Stomach (tissue), 9 donors: ENCODE data around the gene NPBWR2. TPM values are rescaled to one million over a fixed set of nuclear protein-coding genes. Genes with fewer than 3 reads are reported as not detected.

ENCODE experiments used
- DNase-seq, 2 donors: peaks; one replicate each; pipeline versions ENCODE4 v3.0.0 to v3.0.0-alpha.2; 2013 to 2019
- H3K27ac ChIP-seq, 5 donors: fragments of 200-600 bp in 4 of 5; sonication (generic) in 4 of 5; one replicate each; pipeline ENCODE4 v1.5.1; 2013 to 2019; ENCODE audit warnings: mild to moderate bottlenecking in 1 of 5, moderate library complexity in 1 of 5
- H3K27me3 ChIP-seq, 3 donors: fragments of 200-600 bp; sonication (generic); one replicate each; pipeline ENCODE4 v1.5.1; 2017 to 2019; ENCODE audit warnings: mixed run types in 1 of 3
- H3K36me3 ChIP-seq, 4 donors: fragments of 200-600 bp; sonication (generic); 1 replicate in 3 of 4; 2 replicates in 1 of 4; pipeline ENCODE4 v1.5.1; 2016 to 2019
- H3K4me1 ChIP-seq, 4 donors: fragments of 200-600 bp; sonication (generic); one replicate each; pipeline ENCODE4 v1.5.1; 2016 to 2019
- H3K4me3 ChIP-seq, 4 donors: fragments of 200-600 bp; sonication (generic) in 3 of 4; one replicate each; pipeline ENCODE4 v1.5.1; 2016 to 2019; ENCODE audit warnings: mild to moderate bottlenecking in 1 of 4
- H3K9me3 ChIP-seq, 4 donors: fragments of 200-600 bp; sonication (generic); one replicate each; pipeline ENCODE4 v1.5.1; 2016 to 2019
- EP300 ChIP-seq: sonication (generic); formaldehyde crosslinking; IDR thresholded peaks from one replicate; pipeline ENCODE4 v1.6.1; 2017; ENCODE audit warnings: antibody characterized with exemption
- POLR2A ChIP-seq, 4 donors: fragments of 450-650 bp; IDR thresholded peaks; one replicate each; pipeline ENCODE4 v1.6.1; 2016; ENCODE audit warnings: antibody characterized with exemption in 4 of 4, control low read depth in 2 of 4, mild to moderate bottlenecking in 1 of 4, moderate library complexity in 1 of 4
- POLR2AphosphoS5 ChIP-seq, 3 donors: sonication (generic); formaldehyde crosslinking; IDR thresholded peaks; one replicate each; pipeline ENCODE4 v1.6.1; 2016; ENCODE audit warnings: antibody characterized with exemption in 3 of 3
- WGBS, 5 donors: extraction: QIAGEN DNeasy Blood & Tissue Kit in 3 of 5; methylation state at CpG; one replicate each; pipeline versions ENCODE4 v1.1.5 to v1.1.7; 2013 to 2018; 5-methylcytosine and 5-hydroxymethylcytosine counted together
- intact Hi-C: fragments of 100-400 bp; cut with DNase I; formaldehyde crosslinking; loops from one replicate; pipeline ENCODE4 v1.15.1; 2023; ENCODE audit warnings: low total_unique reads
- polyA plus RNA-seq, 3 donors: library from polyadenylated mRNA; stranded (reverse); fragments of 200-250 nt; gene quantifications; one replicate each; pipeline ENCODE4 v1.2.3, GENCODE V29; 2013
- total RNA-seq, 5 donors: library from RNA; depleted of rRNA; stranded (reverse); fragments of >200 nt; gene quantifications; one replicate each; pipeline versions ENCODE4 v1.1.0 to v1.2.3, GENCODE V29; 2014 to 2016
- TF ChIP-seq, protein P1 (sequence below), 7 experiments: fragments of 450-650 bp in 4 of 7; fragments of 200-600 bp in 3 of 7; sonication (generic) in 3 of 7; IDR thresholded peaks; one replicate each; pipeline ENCODE4 v1.5.1; 2016 to 2019; ENCODE audit warnings: antibody characterized with exemption in 7 of 7, control low read depth in 2 of 7, mild to moderate bottlenecking in 1 of 7
- donor health status: healthy with polysubstance abuse.
- donor health status: Bipolar disorder and iron deficiency.
- donor health status: healthy.

NPBWR2 gene
- total and polyA plus RNA-seq, 8 donors: not detected

DNA sequence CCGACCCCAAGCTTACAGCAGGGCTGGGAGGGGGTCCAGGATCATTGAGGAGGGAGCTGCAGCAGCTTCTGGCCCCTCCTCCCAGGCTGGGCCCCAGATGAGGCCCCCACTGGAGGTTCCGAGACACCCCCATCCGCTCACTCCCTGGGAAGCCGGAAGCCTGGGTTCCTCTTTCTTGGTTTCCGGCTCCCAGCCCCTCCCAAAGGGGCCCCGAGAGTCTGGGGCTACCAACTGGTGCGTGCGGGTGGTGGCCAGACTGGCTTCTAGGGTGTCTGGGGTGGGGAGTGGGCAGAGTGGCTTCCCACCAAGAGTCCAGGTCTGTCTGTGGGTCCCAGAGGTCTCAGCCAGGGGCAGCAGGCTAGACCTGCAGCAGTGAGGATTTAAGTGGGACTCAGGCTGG, 30.3 kb downstream of the NPBWR2 start:
- no peaks in the 10 kb centered on the region for H3K9me3 ChIP-seq
- DNase-seq: peak in 1 of 2 donors; percentile 32
- H3K4me3 ChIP-seq: peak overlapping the region; percentile 0 to 83 (median 79)
- TF ChIP-seq POLR2AphosphoS5 (IDR thresholded peaks at IDR 0.05): no peak
- TF ChIP-seq, protein P1, sequence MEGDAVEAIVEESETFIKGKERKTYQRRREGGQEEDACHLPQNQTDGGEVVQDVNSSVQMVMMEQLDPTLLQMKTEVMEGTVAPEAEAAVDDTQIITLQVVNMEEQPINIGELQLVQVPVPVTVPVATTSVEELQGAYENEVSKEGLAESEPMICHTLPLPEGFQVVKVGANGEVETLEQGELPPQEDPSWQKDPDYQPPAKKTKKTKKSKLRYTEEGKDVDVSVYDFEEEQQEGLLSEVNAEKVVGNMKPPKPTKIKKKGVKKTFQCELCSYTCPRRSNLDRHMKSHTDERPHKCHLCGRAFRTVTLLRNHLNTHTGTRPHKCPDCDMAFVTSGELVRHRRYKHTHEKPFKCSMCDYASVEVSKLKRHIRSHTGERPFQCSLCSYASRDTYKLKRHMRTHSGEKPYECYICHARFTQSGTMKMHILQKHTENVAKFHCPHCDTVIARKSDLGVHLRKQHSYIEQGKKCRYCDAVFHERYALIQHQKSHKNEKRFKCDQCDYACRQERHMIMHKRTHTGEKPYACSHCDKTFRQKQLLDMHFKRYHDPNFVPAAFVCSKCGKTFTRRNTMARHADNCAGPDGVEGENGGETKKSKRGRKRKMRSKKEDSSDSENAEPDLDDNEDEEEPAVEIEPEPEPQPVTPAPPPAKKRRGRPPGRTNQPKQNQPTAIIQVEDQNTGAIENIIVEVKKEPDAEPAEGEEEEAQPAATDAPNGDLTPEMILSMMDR (IDR thresholded peaks at IDR 0.05): no peak
- TF ChIP-seq POLR2A (IDR thresholded peaks at IDR 0.05): no peak
- TF ChIP-seq EP300: no peak
- intact Hi-C loops: no loop called here
- peaks cover 16 to 41% (median 38%) of the 10 kb centered on the region in 4 donors for H3K36me3 ChIP-seq
- peaks cover 12 to 52% (median 37%) of the 10 kb centered on the region in 4 donors for H3K4me1 ChIP-seq
- H3K27ac ChIP-seq: peak overlapping the region in 4 of 5 donors; percentile 5 to 88 (median 76)
- peaks cover 0 to 2% (median 0%) of the 10 kb centered on the region in 3 donors for H3K27me3 ChIP-seq
- WGBS, 5 donors: 72 to 83% (median 82%) methylated on average over 3 to 8 of the region's 8 CpGs

DNA sequence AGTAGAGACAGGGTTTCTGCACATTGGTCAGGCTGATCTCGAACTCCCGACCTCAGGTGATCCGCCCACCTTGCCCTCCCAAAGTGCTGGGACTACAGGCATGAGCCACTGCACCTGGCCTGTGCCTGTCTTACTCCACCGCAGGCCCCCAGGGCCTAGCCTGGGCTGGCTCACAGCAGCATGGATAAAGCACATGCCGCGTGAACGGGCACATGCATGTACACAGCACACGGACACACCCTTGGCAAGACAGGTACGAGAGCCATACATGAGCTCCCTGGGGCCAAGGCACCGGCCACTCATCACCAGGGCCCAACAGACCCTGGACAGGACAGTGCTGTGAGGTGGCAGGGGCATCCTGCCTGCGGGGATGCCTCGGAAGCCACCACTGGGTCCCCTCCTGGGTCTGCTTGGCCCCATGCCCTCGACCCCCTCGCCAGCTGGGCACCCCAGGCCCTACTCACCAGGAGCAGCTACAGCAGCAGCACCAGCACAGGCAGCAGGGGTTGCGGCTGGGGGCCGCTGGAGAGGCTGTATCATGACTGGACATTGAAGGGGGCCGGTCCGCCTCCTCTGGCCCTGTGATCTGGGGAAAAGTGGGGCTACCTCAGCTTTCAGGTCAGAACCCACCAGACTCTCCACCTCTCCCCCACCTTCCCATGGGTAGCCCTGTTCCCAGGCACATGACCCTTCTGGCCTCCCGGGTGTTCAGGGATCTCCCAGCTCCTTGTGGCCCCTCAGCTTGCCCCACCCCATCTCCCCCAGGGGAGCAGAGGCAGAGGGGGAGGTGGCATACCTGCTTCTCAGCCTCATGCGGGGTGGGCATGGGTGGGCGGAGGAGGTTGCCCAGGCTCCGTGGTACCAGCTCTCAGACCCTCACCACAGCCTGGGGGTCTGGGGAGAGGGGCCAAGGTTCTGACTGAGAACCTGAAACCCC, 31.0 kb downstream of the NPBWR2 start:
- intact Hi-C loops: no loop called here
- H3K27ac ChIP-seq: peak overlapping the region in 3 of 5 donors; percentile 5 to 88 (median 85)
- no peaks in the 10 kb centered on the region for H3K27me3 ChIP-seq
- TF ChIP-seq EP300 (no peak), POLR2A (IDR thresholded peaks at IDR 0.05) (no peak), POLR2AphosphoS5 (IDR thresholded peaks at IDR 0.05) (no peak)
- TF ChIP-seq, protein P1 (IDR thresholded peaks at IDR 0.05): no peak
- WGBS, 5 donors: 83 to 96% (median 93%) methylated on average over 9 to 21 of the region's 22 CpGs
- peak overlapping the region; percentile 0 to 83 (median 79) for H3K4me3 ChIP-seq
- peaks cover 16 to 48% (median 46%) of the 10 kb centered on the region in 4 donors for H3K36me3 ChIP-seq
- H3K9me3 ChIP-seq: no peaks in the 10 kb centered on the region
- no peak for DNase-seq
- H3K4me1 ChIP-seq: peaks cover 12 to 45% (median 32%) of the 10 kb centered on the region in 4 donors

DNA sequence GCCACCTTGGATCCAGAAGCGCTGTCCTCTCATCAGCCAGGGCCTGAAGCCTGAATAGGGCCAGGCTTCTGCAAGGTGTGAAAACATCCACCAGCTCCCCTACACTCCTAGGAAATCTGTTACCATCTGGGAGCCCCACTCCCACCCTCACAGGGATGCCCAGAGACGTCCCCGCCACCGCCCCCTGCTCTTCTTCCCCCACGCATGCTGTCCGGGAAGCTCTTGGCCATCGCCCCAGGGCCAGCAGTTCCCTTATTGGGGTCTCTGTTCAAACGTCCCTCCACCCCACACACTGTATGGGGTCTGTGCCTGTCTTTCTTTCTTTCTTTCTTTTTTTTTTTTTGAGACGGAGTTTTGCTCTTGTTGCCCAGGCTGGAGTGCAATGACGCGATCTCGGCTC, 31.8 kb downstream of the NPBWR2 start:
- Histone ChIP-seq H3K4me1 (peaks cover 12 to 37% (median 30%) of the 10 kb centered on the region in 4 donors), H3K36me3 (peaks cover 16 to 51% (median 49%) of the 10 kb centered on the region in 4 donors), H3K9me3 (no peaks in the 10 kb centered on the region), H3K27me3 (no peaks in the 10 kb centered on the region), H3K27ac (no peak overlapping the region), H3K4me3 (no peak overlapping the region)
- TF ChIP-seq POLR2AphosphoS5 (IDR thresholded peaks at IDR 0.05) (no peak), EP300 (no peak), POLR2A (IDR thresholded peaks at IDR 0.05) (no peak)
- TF ChIP-seq, protein P1 (IDR thresholded peaks at IDR 0.05): no peak
- 89 to 97% (median 92%) methylated on average over 11 to 12 of the region's 12 CpGs for WGBS, 5 donors
- intact Hi-C loops: no loop called here
- DNase-seq: no peak

DNA sequence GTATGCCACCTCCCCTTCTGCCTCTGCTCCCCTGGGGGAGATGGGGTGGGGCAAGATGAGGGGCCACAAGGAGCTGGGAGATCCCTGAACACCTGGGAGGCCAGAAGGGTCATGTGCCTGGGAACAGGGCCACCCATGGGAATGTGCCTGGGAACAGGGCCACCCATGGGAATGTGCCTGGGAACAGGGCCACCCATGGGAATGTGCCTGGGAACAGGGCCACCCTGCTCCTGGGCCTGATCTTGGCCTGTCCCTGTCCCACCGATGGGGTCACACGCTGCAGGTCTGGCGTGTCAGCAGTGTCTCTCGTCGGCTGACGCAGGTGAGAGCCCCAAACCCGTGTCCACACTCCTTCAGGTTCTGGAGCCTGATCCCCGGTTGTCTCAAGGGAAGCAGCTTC, 32.4 kb downstream of the NPBWR2 start:
- Histone ChIP-seq H3K9me3 (no peaks in the 10 kb centered on the region), H3K4me1 (peaks cover 12 to 31% (median 24%) of the 10 kb centered on the region in 4 donors), H3K27me3 (no peaks in the 10 kb centered on the region), H3K27ac (no peak overlapping the region), H3K4me3 (no peak overlapping the region), H3K36me3 (peaks cover 16 to 57% (median 52%) of the 10 kb centered on the region in 4 donors)
- no peak for DNase-seq
- 91 to 96% (median 93%) methylated on average over 8 of the region's 8 CpGs for WGBS, 5 donors
- intact Hi-C loops: no loop called here
- TF ChIP-seq EP300 (no peak), POLR2A (IDR thresholded peaks at IDR 0.05) (no peak), POLR2AphosphoS5 (IDR thresholded peaks at IDR 0.05) (no peak)
- TF ChIP-seq, protein P1 (IDR thresholded peaks at IDR 0.05): no peak
